ENCODE data around the gene HOXD9.

HOXD9 gene

GRCh38 chr2:176142281-176142680 is 19.8 kb downstream of the HOXD9 start:
- no peak overlapping the region for H3K4me3 ChIP-seq (ENCODE audit: low read depth, low read length)
- TF ChIP-seq CTCF (IDR thresholded peaks at IDR 0.05; ENCODE audit: low read depth, low read length): no peak
- in situ Hi-C loops (cut with HindIII; ENCODE audit: low sequenced_read_pairs): no loop called here
- no peak for DNase-seq (ENCODE audit: low read depth, low spot score)

GRCh38 chr2:176145085-176145969 is 22.8 kb downstream of the HOXD9 start:
- in situ Hi-C loops (cut with HindIII; ENCODE audit: low sequenced_read_pairs): no loop called here
- no peak for DNase-seq (ENCODE audit: low read depth, low spot score)
- H3K4me3 ChIP-seq (ENCODE audit: low read depth, low read length): no peak overlapping the region
- TF ChIP-seq CTCF (IDR thresholded peaks at IDR 0.05; ENCODE audit: low read depth, low read length): no peak

- TF ChIP-seq CTCF (IDR thresholded peaks at IDR 0.05; ENCODE audit: low read depth, low read length): no peak
- H3K4me3 ChIP-seq (ENCODE audit: low read depth, low read length): no peak overlapping the region
- in situ Hi-C loops (cut with HindIII; ENCODE audit: low sequenced_read_pairs): no loop called here
- DNase-seq (ENCODE audit: low read depth, low spot score): no peak
Observed at GRCh38 chr2:176146101-176146500, 23.6 kb downstream of the HOXD9 start.

GRCh38 chr2:176146645-176147044 is 24.1 kb downstream of the HOXD9 start:
- in situ Hi-C loops (cut with HindIII; ENCODE audit: low sequenced_read_pairs): no loop called here
- no peak for DNase-seq (ENCODE audit: low read depth, low spot score)
- TF ChIP-seq CTCF (IDR thresholded peaks at IDR 0.05; ENCODE audit: low read depth, low read length): no peak

GRCh38 chr2:176147210-176147799 is 24.8 kb downstream of the HOXD9 start:
- in situ Hi-C loops (cut with HindIII; ENCODE audit: low sequenced_read_pairs): no loop called here
- H3K4me3 ChIP-seq (ENCODE audit: low read depth, low read length): no peak overlapping the region
- no peak for DNase-seq (ENCODE audit: low read depth, low spot score)
- TF ChIP-seq CTCF (IDR thresholded peaks at IDR 0.05; ENCODE audit: low read depth, low read length): no peak

More at GRCh38 chr2:176146645-176147044, 24.1 kb downstream of the HOXD9 start:
- H3K4me3 ChIP-seq (ENCODE audit: low read depth, low read length): no peak overlapping the region

- H3K4me3 ChIP-seq (ENCODE audit: low read depth, low read length): no peak overlapping the region
- no peak for DNase-seq (ENCODE audit: low read depth, low spot score)
- in situ Hi-C loops (cut with HindIII; ENCODE audit: low sequenced_read_pairs): no loop called here
- TF ChIP-seq CTCF (IDR thresholded peaks at IDR 0.05; ENCODE audit: low read depth, low read length): no peak
Observed at GRCh38 chr2:176147800-176148496, 25.4 kb downstream of the HOXD9 start.
